OCI-LY3 (cell line): ENCODE results near the gene SPATS2L.

ENCODE experiments used
- H2AFZ ChIP-seq: fragments of 200-600, 300-600 bp; shearing (Covaris generic); 2 replicates; pipeline ENCODE4 v1.6.0; 2014; ENCODE audit warnings: antibody characterized with exemption, low read depth, low read length
- H3K27ac ChIP-seq: fragments of 200-600, 300-600 bp; sonication (generic); 2 replicates; pipeline ENCODE4 v1.5.1; 2014; ENCODE audit warnings: mild to moderate bottlenecking, low read length, moderate library complexity, mixed read lengths
- H3K27me3 ChIP-seq: fragments of 200-600, 300-600 bp; sonication (generic); 2 replicates; pipeline ENCODE4 v1.6.1; 2014; ENCODE audit warnings: low read depth, low read length, mixed read lengths
- H3K36me3 ChIP-seq: fragments of 200-600, 300-600 bp; sonication (generic); replicated peaks from 2 replicates; pipeline ENCODE3; 2014; ENCODE audit warnings: low read depth, low read length, mixed read lengths
- H3K4me1 ChIP-seq: fragments of 300-600, 200-600 bp; sonication (generic); 2 replicates; pipeline ENCODE4 v1.6.1; 2014; ENCODE audit warnings: low read length, mixed read lengths
- H3K4me2 ChIP-seq: fragments of 200-600, 300-600 bp; sonication (generic); 2 replicates; pipeline ENCODE4 v1.6.1; 2014; ENCODE audit warnings: low read length, mixed read lengths
- H3K4me3 ChIP-seq: fragments of 300-600, 200-600 bp; sonication (generic); 2 replicates; pipeline ENCODE4 v1.5.1; 2014; ENCODE audit warnings: antibody characterized with exemption, mild to moderate bottlenecking, low read length, moderate library complexity
- H3K79me2 ChIP-seq: fragments of 300-600, 200-600 bp; shearing (Covaris generic); 2 replicates; pipeline ENCODE4 v1.6.1; 2014; ENCODE audit warnings: mild to moderate bottlenecking, low read length, mixed read lengths
- H3K9ac ChIP-seq: fragments of 300-600, 200-600 bp; shearing (Covaris generic); 2 replicates; pipeline ENCODE4 v1.6.0; 2014; ENCODE audit warnings: mild to moderate bottlenecking, low read length, moderate library complexity
- H3K9me3 ChIP-seq: fragments of 200-600, 300-600 bp; shearing (Covaris generic); 2 replicates; pipeline ENCODE4 v1.6.1; 2014; ENCODE audit warnings: low read length, mixed read lengths; ENCODE audit not compliant: insufficient read depth
- H4K20me1 ChIP-seq: fragments of 200-600, 300-600 bp; sonication (generic); 2 replicates; pipeline ENCODE4 v1.6.1; 2016; ENCODE audit warnings: low read length, mixed read lengths; ENCODE audit not compliant: insufficient read depth
- EZH2phosphoT487 ChIP-seq: fragments of 200-600 bp; shearing (Covaris generic); IDR thresholded peaks from 2 replicates; pipeline ENCODE4 v1.6.1; 2018; ENCODE audit warnings: antibody characterized with exemption, mixed run types, low read depth
- TF ChIP-seq, protein P1 (sequence below): fragments of 200-600, 300-600 bp; sonication (generic); IDR thresholded peaks from 2 replicates; pipeline ENCODE4 v1.5.1; 2014; ENCODE audit warnings: antibody characterized with exemption, low read length, low read depth

The SPATS2L gene

GRCh38 chr2:200321780-200322534, 15.5 kb downstream of the SPATS2L start:
- Histone ChIP-seq H3K4me2 (no peak overlapping the region), H3K27ac (no peak overlapping the region), H3K9me3 (no peaks in the 10 kb centered on the region), H3K9ac (no peak overlapping the region), H4K20me1 (no peaks in the 10 kb centered on the region), H3K79me2 (no peaks in the 10 kb centered on the region), H3K36me3 (no peaks in the 10 kb centered on the region), H3K4me3 (no peak overlapping the region), H3K27me3 (peaks cover 19% of the 10 kb centered on the region), H2AFZ (no peak overlapping the region), H3K4me1 (no peaks in the 10 kb centered on the region)
- TF ChIP-seq, protein P1, sequence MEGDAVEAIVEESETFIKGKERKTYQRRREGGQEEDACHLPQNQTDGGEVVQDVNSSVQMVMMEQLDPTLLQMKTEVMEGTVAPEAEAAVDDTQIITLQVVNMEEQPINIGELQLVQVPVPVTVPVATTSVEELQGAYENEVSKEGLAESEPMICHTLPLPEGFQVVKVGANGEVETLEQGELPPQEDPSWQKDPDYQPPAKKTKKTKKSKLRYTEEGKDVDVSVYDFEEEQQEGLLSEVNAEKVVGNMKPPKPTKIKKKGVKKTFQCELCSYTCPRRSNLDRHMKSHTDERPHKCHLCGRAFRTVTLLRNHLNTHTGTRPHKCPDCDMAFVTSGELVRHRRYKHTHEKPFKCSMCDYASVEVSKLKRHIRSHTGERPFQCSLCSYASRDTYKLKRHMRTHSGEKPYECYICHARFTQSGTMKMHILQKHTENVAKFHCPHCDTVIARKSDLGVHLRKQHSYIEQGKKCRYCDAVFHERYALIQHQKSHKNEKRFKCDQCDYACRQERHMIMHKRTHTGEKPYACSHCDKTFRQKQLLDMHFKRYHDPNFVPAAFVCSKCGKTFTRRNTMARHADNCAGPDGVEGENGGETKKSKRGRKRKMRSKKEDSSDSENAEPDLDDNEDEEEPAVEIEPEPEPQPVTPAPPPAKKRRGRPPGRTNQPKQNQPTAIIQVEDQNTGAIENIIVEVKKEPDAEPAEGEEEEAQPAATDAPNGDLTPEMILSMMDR, result no peak
- TF ChIP-seq EZH2phosphoT487, result no peak

- no peak overlapping the region for H3K4me2 ChIP-seq
- no peak overlapping the region for H3K27ac ChIP-seq
- H3K9ac ChIP-seq, result no peak overlapping the region
- H3K79me2 ChIP-seq, result no peaks in the 10 kb centered on the region
- no peaks in the 10 kb centered on the region for H3K4me1 ChIP-seq
- no peaks in the 10 kb centered on the region for H3K9me3 ChIP-seq
- H3K4me3 ChIP-seq, result no peak overlapping the region
- H3K36me3 ChIP-seq, result no peaks in the 10 kb centered on the region
- H4K20me1 ChIP-seq, result no peaks in the 10 kb centered on the region
- no peak overlapping the region for H2AFZ ChIP-seq
- peaks cover 19% of the 10 kb centered on the region for H3K27me3 ChIP-seq
- TF ChIP-seq EZH2phosphoT487, result no peak
- TF ChIP-seq, protein P1, result no peak
Observed at GRCh38 chr2:200322607-200323006, 16.1 kb downstream of the SPATS2L start.

- no peaks in the 10 kb centered on the region for H3K36me3 ChIP-seq
- H3K9me3 ChIP-seq, result no peaks in the 10 kb centered on the region
- no peak overlapping the region for H3K4me2 ChIP-seq
- H3K4me1 ChIP-seq, result no peaks in the 10 kb centered on the region
- H2AFZ ChIP-seq, result no peak overlapping the region
- H3K79me2 ChIP-seq, result no peaks in the 10 kb centered on the region
- H3K27me3 ChIP-seq, result peaks cover 19% of the 10 kb centered on the region
- TF ChIP-seq, protein P1, result no peak
- no peak for TF ChIP-seq EZH2phosphoT487
- no peak overlapping the region for H3K27ac ChIP-seq
- H4K20me1 ChIP-seq, result no peaks in the 10 kb centered on the region
- H3K9ac ChIP-seq, result no peak overlapping the region
- no peak overlapping the region for H3K4me3 ChIP-seq
Observed at GRCh38 chr2:200324362-200324761, 17.9 kb downstream of the SPATS2L start.

- Histone ChIP-seq H3K4me2 (no peak overlapping the region), H3K27ac (no peak overlapping the region), H3K79me2 (no peaks in the 10 kb centered on the region), H3K4me1 (no peaks in the 10 kb centered on the region), H2AFZ (no peak overlapping the region), H4K20me1 (no peaks in the 10 kb centered on the region), H3K27me3 (peaks cover 11% of the 10 kb centered on the region), H3K4me3 (no peak overlapping the region), H3K9ac (no peak overlapping the region), H3K9me3 (no peaks in the 10 kb centered on the region), H3K36me3 (no peaks in the 10 kb centered on the region)
- TF ChIP-seq, protein P1, result no peak
- no peak for TF ChIP-seq EZH2phosphoT487
Observed at GRCh38 chr2:200329384-200329783, 22.9 kb downstream of the SPATS2L start.
